Parathyroid adenoma (tissue), 2 donors: ENCODE measurements around the gene GNAI3.

Experiments
- H2AFZ ChIP-seq: fragments of 300-600 bp; sonication (generic); one replicate; pipeline ENCODE4 v1.7.0; 2017; ENCODE audit warnings: antibody characterized with exemption, mild to moderate bottlenecking
- H3K27ac ChIP-seq: fragments of 300-600 bp; sonication (generic); one replicate; pipeline ENCODE4 v1.7.0; 2017
- H3K27me3 ChIP-seq: fragments of 300-600 bp; sonication (generic); one replicate; pipeline ENCODE4 v1.7.0; 2017; ENCODE audit warnings: low read length; ENCODE audit not compliant: control insufficient read depth, insufficient read depth
- H3K36me3 ChIP-seq: fragments of 300-600 bp; sonication (generic); one replicate; pipeline ENCODE4 v1.7.0; 2017; ENCODE audit warnings: low read length; ENCODE audit not compliant: control insufficient read depth, insufficient read depth
- H3K4me1 ChIP-seq: fragments of 300-600 bp; sonication (generic); one replicate; pipeline ENCODE4 v1.7.0; 2017; ENCODE audit warnings: control low read depth
- H3K4me2 ChIP-seq: fragments of 300-600 bp; sonication (generic); one replicate; pipeline ENCODE4 v1.7.0; 2017; ENCODE audit warnings: low read length
- H3K4me3 ChIP-seq: fragments of 300-600 bp; sonication (generic); one replicate; pipeline ENCODE4 v1.7.0; 2017; ENCODE audit warnings: low read depth, low read length
- H3K79me2 ChIP-seq: fragments of 300-600 bp; sonication (generic); one replicate; pipeline ENCODE4 v1.7.0; 2017; ENCODE audit warnings: control low read depth
- H3K9ac ChIP-seq: fragments of 300-600 bp; sonication (generic); one replicate; pipeline ENCODE4 v1.7.0; 2017; ENCODE audit warnings: mild to moderate bottlenecking
- H3K9me3 ChIP-seq: fragments of 300-600 bp; sonication (generic); one replicate; pipeline ENCODE4 v1.7.0; 2017; ENCODE audit warnings: low read length; ENCODE audit not compliant: control insufficient read depth
- CTCF ChIP-seq: fragments of 300-600 bp; sonication (generic); IDR thresholded peaks from one replicate; pipeline ENCODE4 v1.7.0; 2017; ENCODE audit warnings: antibody characterized with exemption, mild to moderate bottlenecking
- donor health status: primary hyperparathyroidism.

GNAI3 gene

DNA sequence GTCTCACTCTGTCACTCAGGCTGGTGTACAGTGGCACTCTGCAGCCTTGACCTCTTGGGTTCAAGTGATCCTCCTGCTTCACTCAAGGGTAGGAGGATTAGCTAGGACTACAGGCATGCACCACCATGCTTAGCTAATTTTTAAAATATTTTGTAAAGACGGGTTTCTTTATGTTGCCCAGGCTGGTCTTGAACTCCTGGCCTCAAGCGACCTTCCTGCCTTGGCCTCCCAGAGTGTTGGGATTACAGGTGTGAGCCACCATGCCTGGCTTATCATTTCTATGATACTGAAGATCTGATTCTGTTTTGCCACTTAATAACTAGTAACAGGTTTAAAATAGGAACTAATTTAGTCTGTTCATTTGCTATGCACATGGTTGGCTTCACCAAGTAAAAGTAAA lies 33.6 kb downstream of the GNAI3 start:
- no peak overlapping the region for H3K4me2 ChIP-seq
- no peak overlapping the region for H2AFZ ChIP-seq
- no peaks in the 10 kb centered on the region for H3K9me3 ChIP-seq
- H3K27ac ChIP-seq: no peak overlapping the region
- no peaks in the 10 kb centered on the region for H3K79me2 ChIP-seq
- no peak overlapping the region for H3K4me3 ChIP-seq
- no peak overlapping the region for H3K9ac ChIP-seq
- H3K36me3 ChIP-seq: no peaks in the 10 kb centered on the region
- H3K27me3 ChIP-seq: no peaks in the 10 kb centered on the region
- no peaks in the 10 kb centered on the region for H3K4me1 ChIP-seq
- TF ChIP-seq CTCF: no peak

- no peak overlapping the region for H3K9ac ChIP-seq
- no peaks in the 10 kb centered on the region for H3K79me2 ChIP-seq
- no peak overlapping the region for H2AFZ ChIP-seq
- no peak for TF ChIP-seq CTCF
- no peaks in the 10 kb centered on the region for H3K36me3 ChIP-seq
- H3K4me2 ChIP-seq: no peak overlapping the region
- no peaks in the 10 kb centered on the region for H3K9me3 ChIP-seq
- H3K4me1 ChIP-seq: no peaks in the 10 kb centered on the region
- no peaks in the 10 kb centered on the region for H3K27me3 ChIP-seq
- no peak overlapping the region for H3K27ac ChIP-seq
- H3K4me3 ChIP-seq: no peak overlapping the region
These were observed 36.4 kb downstream of the GNAI3 start for GRCh38 chr1:109584766-109585165.

DNA sequence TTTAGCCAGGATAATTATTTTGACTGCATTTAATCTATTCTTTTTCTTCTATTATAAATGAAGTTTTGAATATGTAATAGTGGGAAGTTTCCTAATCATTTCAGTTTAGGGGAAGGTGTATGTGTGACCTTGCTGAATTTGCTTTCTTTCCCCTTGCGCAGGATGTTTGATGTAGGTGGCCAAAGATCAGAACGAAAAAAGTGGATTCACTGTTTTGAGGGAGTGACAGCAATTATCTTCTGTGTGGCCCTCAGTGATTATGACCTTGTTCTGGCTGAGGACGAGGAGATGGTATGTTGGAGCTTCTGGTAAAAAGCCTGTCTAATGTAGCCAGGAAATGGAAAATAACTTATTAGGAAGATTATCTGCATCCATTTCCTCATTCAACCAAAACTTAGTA lies 37.6 kb downstream of the GNAI3 start:
- no peak overlapping the region for H2AFZ ChIP-seq
- H3K27me3 ChIP-seq: no peaks in the 10 kb centered on the region
- TF ChIP-seq CTCF: no peak
- no peaks in the 10 kb centered on the region for H3K9me3 ChIP-seq
- no peak overlapping the region for H3K27ac ChIP-seq
- H3K79me2 ChIP-seq: no peaks in the 10 kb centered on the region
- no peak overlapping the region for H3K4me2 ChIP-seq
- H3K9ac ChIP-seq: no peak overlapping the region
- H3K4me3 ChIP-seq: no peak overlapping the region
- H3K36me3 ChIP-seq: no peaks in the 10 kb centered on the region
- no peaks in the 10 kb centered on the region for H3K4me1 ChIP-seq

DNA sequence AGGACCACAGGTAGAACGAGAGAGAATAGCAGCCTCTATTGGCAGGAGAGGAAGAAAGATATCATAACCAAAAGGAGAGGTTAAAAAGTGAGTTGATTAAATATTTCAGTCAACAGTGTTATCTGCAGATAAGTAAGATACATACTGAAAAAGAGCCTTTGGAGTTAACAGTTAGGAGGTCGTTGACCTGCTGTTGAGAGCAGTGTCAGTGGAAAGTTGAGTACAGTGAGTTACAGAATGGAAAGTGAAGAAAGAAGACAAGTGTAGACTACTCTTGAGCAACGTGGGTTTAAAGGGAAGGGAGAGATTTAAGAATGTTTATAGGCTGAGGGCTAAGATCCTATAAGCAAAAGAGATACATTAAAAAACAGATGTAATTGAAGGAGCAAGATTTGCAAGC lies 40.8 kb downstream of the GNAI3 start:
- TF ChIP-seq CTCF: no peak
- no peaks in the 10 kb centered on the region for H3K9me3 ChIP-seq
- no peak overlapping the region for H2AFZ ChIP-seq
- H3K27me3 ChIP-seq: no peaks in the 10 kb centered on the region
- H3K36me3 ChIP-seq: no peaks in the 10 kb centered on the region
- H3K9ac ChIP-seq: no peak overlapping the region
- no peak overlapping the region for H3K27ac ChIP-seq
- H3K4me1 ChIP-seq: no peaks in the 10 kb centered on the region
- no peaks in the 10 kb centered on the region for H3K79me2 ChIP-seq
- no peak overlapping the region for H3K4me3 ChIP-seq
- no peak overlapping the region for H3K4me2 ChIP-seq

DNA sequence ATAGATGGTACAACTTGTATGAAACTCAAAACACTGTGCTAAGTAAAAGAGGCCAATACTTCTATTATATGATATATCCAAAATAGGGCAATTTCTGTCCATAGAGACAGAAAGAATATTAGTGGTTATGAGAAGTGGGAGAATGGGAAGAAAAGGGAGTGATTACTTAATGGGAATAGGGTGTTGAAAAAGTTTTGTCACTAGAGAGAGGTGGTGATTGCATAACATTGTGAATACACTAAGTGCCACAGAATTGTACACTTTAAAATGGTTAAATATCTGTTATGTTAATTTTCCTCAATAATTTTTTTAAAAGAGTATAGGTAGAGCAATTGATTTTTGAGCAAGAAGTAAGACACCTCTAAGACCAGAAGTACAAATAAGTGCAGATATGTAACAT lies 41.3 kb downstream of the GNAI3 start:
- Histone ChIP-seq H3K36me3 (no peaks in the 10 kb centered on the region), H3K4me1 (no peaks in the 10 kb centered on the region), H3K9ac (no peak overlapping the region), H3K9me3 (no peaks in the 10 kb centered on the region), H3K4me3 (no peak overlapping the region), H3K27ac (no peak overlapping the region), H3K79me2 (no peaks in the 10 kb centered on the region), H2AFZ (no peak overlapping the region), H3K4me2 (no peak overlapping the region), H3K27me3 (no peaks in the 10 kb centered on the region)
- no peak for TF ChIP-seq CTCF
